Measurements from ENCODE around the gene PCDH9.

- TF ChIP-seq, protein P1, sequence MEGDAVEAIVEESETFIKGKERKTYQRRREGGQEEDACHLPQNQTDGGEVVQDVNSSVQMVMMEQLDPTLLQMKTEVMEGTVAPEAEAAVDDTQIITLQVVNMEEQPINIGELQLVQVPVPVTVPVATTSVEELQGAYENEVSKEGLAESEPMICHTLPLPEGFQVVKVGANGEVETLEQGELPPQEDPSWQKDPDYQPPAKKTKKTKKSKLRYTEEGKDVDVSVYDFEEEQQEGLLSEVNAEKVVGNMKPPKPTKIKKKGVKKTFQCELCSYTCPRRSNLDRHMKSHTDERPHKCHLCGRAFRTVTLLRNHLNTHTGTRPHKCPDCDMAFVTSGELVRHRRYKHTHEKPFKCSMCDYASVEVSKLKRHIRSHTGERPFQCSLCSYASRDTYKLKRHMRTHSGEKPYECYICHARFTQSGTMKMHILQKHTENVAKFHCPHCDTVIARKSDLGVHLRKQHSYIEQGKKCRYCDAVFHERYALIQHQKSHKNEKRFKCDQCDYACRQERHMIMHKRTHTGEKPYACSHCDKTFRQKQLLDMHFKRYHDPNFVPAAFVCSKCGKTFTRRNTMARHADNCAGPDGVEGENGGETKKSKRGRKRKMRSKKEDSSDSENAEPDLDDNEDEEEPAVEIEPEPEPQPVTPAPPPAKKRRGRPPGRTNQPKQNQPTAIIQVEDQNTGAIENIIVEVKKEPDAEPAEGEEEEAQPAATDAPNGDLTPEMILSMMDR (IDR thresholded peaks at IDR 0.05; ENCODE audit: insufficient read depth, low read depth, low read length), result no peak
- TF ChIP-seq EZH2 (IDR thresholded peaks at IDR 0.05; ENCODE audit: insufficient read depth, low read length), result no peak
Observed at GRCh38 chr13:66328476-66328875, 901.7 kb downstream of the PCDH9 start.

Data from astrocyte (in vitro differentiated cells and primary cell).